Kidney (tissue), 14 donors: ENCODE data around the gene SS18L1. TPM values are rescaled to one million over a fixed set of nuclear protein-coding genes. Genes with fewer than 3 reads are reported as not detected.

ENCODE experiments used
- DNase-seq, 5 donors: peaks; one replicate each; pipeline ENCODE4 v3.0.0-alpha.2; 2013 to 2020
- FAIRE-seq: peaks from 2 replicates; lab custom pipeline; 2012; peaks lifted over from hg19 to GRCh38; lab: Jason Lieb, UNC
- H3K27ac ChIP-seq, 2 donors: one replicate each; pipeline ENCODE4 v1.7.0; 2013; ENCODE audit warnings: low read depth in 2 of 2, low read length in 2 of 2, inconsistent platforms in 1 of 2
- H3K27me3 ChIP-seq: one replicate; pipeline ENCODE4 v1.7.1; 2013; ENCODE audit warnings: low read length, inconsistent platforms; ENCODE audit not compliant: control insufficient read depth, insufficient read depth
- H3K36me3 ChIP-seq, 3 donors: one replicate each; pipeline versions ENCODE4 v1.7.0 to v1.7.1; 2013; ENCODE audit warnings: low read length in 3 of 3, control low read depth in 1 of 3, inconsistent platforms in 1 of 3; ENCODE audit not compliant: insufficient read depth in 3 of 3, control insufficient read depth in 2 of 3
- H3K4me1 ChIP-seq, 3 donors: one replicate each; pipeline versions ENCODE4 v1.7.0 to v1.7.1; 2013; ENCODE audit warnings: low read length in 3 of 3, inconsistent platforms in 1 of 3, low read depth in 1 of 3; ENCODE audit not compliant: control insufficient read depth in 2 of 3, insufficient read depth in 2 of 3
- H3K4me3 ChIP-seq, 3 donors: one replicate each; pipeline versions ENCODE4 v1.7.0 to v1.8.1; 2013; ENCODE audit warnings: low read length in 3 of 3, control low read depth in 1 of 3, inconsistent platforms in 1 of 3
- H3K9ac ChIP-seq, 3 donors: one replicate each; pipeline versions ENCODE4 v1.7.0 to v1.7.1; 2013; ENCODE audit warnings: low read length in 3 of 3, control low read depth in 1 of 3, inconsistent platforms in 1 of 3
- H3K9me3 ChIP-seq, 3 donors: one replicate each; pipeline versions ENCODE4 v1.7.0 to v1.7.1; 2013; ENCODE audit warnings: low read length in 3 of 3, control low read depth in 1 of 3, inconsistent platforms in 1 of 3; ENCODE audit not compliant: control insufficient read depth in 2 of 3, insufficient read depth in 1 of 3
- intact Hi-C: fragments of 100-400 bp; cut with DNase I; formaldehyde crosslinking; loops from one replicate; pipeline ENCODE4 v1.11.1; 2022
- polyA plus RNA-seq: library from polyadenylated mRNA; stranded (reverse); fragments of 350-450 nt; fragmentation: Illumina TruSeq; extraction: RNeasy Lipid Tissue Mini Kit (QIAGEN cat#74804); gene quantifications from one replicate; pipeline ENCODE4 v1.2.3, GENCODE V29; 2014; ENCODE audit warnings: low read depth, low replicate concordance; ENCODE audit not compliant: insufficient read depth
- total RNA-seq: library from RNA; stranded (reverse); fragmentation: NEBNext Ultra II Directional; extraction: Animal tissue kit (Norgen Biotek cat#: 25700); gene quantifications from one replicate; pipeline ENCODE4 v1.2.1, GENCODE V29; 2021
- TF ChIP-seq, protein P1 (sequence below): IDR thresholded peaks from 3 replicates; pipeline ENCODE4 v1.5.1; 2012; ENCODE audit warnings: mild to moderate bottlenecking, moderate library complexity, borderline replicate concordance; ENCODE audit not compliant: insufficient read depth; ENCODE audit errors: extremely low read depth
- donor health status: control.
- donor health status: control.
- donor health status: control.
- donor health status: control.
- donor health status: control.
- donor health status: DM: yes; HTN: yes; CAD: no.
- donor health status: Normal renal cell carcinoma (clear cell type).

Gene SS18L1
- total and polyA plus RNA-seq, 2 donors from 2014 or later = 6.5 to 12.0 TPM

- no peak overlapping the region for H3K9ac ChIP-seq
- H3K27ac ChIP-seq = no peak overlapping the region
- no peak overlapping the region for H3K4me3 ChIP-seq
- H3K4me1 ChIP-seq = no peaks in the 10 kb centered on the region
- no peak for FAIRE-seq
- H3K27me3 ChIP-seq = no peaks in the 10 kb centered on the region
- TF ChIP-seq, protein P1, sequence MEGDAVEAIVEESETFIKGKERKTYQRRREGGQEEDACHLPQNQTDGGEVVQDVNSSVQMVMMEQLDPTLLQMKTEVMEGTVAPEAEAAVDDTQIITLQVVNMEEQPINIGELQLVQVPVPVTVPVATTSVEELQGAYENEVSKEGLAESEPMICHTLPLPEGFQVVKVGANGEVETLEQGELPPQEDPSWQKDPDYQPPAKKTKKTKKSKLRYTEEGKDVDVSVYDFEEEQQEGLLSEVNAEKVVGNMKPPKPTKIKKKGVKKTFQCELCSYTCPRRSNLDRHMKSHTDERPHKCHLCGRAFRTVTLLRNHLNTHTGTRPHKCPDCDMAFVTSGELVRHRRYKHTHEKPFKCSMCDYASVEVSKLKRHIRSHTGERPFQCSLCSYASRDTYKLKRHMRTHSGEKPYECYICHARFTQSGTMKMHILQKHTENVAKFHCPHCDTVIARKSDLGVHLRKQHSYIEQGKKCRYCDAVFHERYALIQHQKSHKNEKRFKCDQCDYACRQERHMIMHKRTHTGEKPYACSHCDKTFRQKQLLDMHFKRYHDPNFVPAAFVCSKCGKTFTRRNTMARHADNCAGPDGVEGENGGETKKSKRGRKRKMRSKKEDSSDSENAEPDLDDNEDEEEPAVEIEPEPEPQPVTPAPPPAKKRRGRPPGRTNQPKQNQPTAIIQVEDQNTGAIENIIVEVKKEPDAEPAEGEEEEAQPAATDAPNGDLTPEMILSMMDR = no peak
- DNase-seq = no peak
- H3K36me3 ChIP-seq = peaks cover 0 to 23% (median 16%) of the 10 kb centered on the region in 3 donors
- H3K9me3 ChIP-seq = no peaks in the 10 kb centered on the region
- intact Hi-C loops = no loop called here
Measured at GRCh38 chr20:62202083-62202395, 58.5 kb downstream of the SS18L1 start.

GRCh38 chr20:62202676-62203377 is 59.3 kb downstream of the SS18L1 start:
- intact Hi-C loops = no loop called here
- Histone ChIP-seq H3K4me3 (no peak overlapping the region), H3K4me1 (no peaks in the 10 kb centered on the region), H3K36me3 (peaks cover 0 to 18% (median 14%) of the 10 kb centered on the region in 3 donors), H3K27ac (no peak overlapping the region), H3K9ac (no peak overlapping the region), H3K27me3 (no peaks in the 10 kb centered on the region), H3K9me3 (no peaks in the 10 kb centered on the region)
- TF ChIP-seq, protein P1 = no peak
- no peak for FAIRE-seq
- peak in 1 of 5 donors; percentile 39 for DNase-seq

DNA sequence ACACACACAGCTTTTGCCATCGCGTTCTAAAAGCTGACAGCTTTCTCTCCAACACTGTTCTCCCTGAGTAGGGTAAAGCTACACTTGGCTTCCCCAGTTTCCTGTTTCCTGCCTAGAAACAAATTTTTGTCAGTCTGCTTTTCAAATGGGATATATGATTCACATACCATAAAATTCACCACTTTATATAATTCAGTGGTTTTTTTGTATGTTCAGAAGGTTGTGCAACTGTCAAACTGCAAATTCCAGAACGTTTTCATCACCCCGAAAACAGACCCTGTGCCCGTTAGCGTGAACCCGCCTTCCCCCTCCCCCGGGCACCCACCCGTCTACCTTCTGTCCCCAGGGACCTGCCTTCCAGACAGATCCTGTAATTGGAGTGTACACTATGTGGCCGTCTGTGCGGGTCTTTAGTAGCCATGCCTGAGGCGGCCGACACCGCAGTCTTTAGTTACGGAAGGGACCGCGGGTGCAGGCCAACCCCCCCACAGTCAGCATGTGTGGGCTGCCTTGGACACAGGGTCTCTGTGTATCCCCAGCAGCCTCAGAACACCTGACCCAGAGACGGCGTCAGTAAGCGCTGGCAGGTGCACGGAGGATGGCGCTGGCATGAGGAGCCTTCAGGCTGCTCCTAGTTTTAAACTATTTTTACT is 59.9 kb downstream of the SS18L1 start:
- no peak overlapping the region for H3K9ac ChIP-seq
- H3K27ac ChIP-seq = no peak overlapping the region
- TF ChIP-seq, protein P1 = no peak
- intact Hi-C loops = no loop called here
- H3K27me3 ChIP-seq = no peaks in the 10 kb centered on the region
- DNase-seq (peak in 1 of 5 donors; percentile 52), FAIRE-seq (no peak)
- peaks cover 0 to 12% (median 10%) of the 10 kb centered on the region in 3 donors for H3K36me3 ChIP-seq
- no peaks in the 10 kb centered on the region for H3K4me1 ChIP-seq
- no peaks in the 10 kb centered on the region for H3K9me3 ChIP-seq
- H3K4me3 ChIP-seq = no peak overlapping the region
